ENCODE data around the gene C5orf47. TPM values are rescaled to one million over a fixed set of nuclear protein-coding genes. Genes with fewer than 3 reads are reported as not detected.

Gene C5orf47, protein sequence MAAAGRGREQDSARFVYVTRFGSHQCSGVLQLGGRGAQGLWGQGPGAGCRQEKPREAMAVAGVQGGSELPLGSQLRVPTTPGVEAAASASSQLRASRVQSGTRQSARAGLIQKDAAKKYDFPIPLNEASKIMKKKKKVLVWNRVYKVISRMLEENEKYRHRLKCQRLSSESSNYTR
- total RNA-seq (not detected), polyA plus RNA-seq (not detected), total RNA-seq (0 to 0.06 (median 0) reads per million in 6 experiments)

DNA sequence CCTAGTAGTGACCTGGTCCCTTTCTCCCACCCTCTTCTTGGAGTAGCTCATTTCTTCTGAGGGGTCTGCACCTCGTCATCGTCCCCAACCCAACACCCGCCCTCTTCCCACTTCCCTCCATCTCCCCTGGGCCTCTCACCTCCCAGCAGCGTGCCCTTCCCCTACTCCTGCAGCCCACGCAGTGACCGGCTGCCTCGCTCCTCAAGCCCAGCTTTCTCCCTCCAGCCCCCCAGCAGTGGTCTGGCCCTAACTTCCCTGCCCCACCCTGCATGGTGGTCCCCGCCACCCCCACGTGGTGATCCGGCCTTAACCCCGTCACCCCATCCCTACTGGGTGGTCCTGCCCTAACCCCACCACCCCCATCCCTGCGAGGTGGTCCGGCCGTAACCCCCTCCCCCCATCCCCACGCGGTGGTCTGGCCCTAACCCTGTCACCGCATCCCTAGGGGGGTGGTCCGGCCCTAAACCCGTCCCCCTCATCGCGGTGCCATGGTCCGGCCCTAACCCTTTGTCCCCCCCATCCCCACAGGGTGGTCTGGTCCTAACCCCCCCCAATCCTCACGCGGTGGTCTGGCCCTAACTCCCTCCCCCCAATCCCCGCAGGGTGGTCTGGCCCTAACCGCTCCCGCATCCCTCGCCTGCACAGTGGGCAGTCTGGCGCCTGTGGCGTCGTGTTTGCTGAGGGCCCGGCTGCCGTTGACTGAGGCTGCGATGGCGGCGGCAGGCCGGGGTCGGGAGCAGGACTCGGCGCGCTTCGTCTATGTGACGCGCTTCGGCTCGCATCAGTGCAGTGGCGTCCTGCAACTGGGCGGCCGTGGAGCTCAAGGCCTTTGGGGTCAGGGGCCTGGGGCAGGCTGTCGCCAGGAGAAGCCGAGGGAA lies at the start of gene C5orf47:
Gene C5orf47 (plus strand): TSS at position 617 of the 878 bp plus-strand sequence. CDS start 94 bp downstream, at position 711.
- DNase-seq: no peak
- Mint-ChIP-seq H3K27ac (no peak within 1 kb of the TSS), H3K27me3 (peaks cover 2 to 22% (median 11%) of the 10 kb centered on the region in 5 donors), H3K4me1 (no peaks in the 10 kb centered on the region), H3K9me3 (peaks cover 0 to 4% (median 0%) of the 10 kb centered on the region in 9 donors), H3K4me3 (no peak within 1 kb of the TSS), H3K36me3 (no peaks in the 10 kb centered on the region)
- POLR2A ChIA-PET: no interaction called here
- no peak for ATAC-seq

DNA sequence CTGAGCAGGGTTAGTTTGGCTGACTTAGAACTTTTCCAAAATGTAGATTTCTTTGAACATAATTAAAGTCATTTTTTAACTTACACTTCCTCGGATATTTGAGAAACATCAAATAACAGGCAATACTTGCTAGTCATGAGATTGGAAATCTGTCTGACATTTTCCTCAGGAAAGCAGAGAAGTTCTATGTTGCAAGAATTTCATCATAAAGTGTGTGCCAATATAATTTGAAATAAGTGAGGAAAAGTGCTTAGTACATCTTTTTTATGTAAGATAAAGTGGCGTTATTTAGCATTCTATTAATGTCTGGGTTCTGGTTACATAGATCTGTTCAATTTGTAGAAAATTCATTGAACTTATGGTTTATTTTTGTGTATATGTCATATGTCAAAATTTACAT lies 48.7 kb upstream of the C5orf47 start:
- no peak for ATAC-seq
- H3K4me1 Mint-ChIP-seq: peaks cover 4 to 11% (median 8%) of the 10 kb centered on the region in 4 donors
- H3K9me3 Mint-ChIP-seq: no peaks in the 10 kb centered on the region
- POLR2A ChIA-PET: no interaction called here
- H3K27me3 Mint-ChIP-seq: no peaks in the 10 kb centered on the region
- H3K4me3 Mint-ChIP-seq: no peak overlapping the region
- H3K27ac Mint-ChIP-seq: peak overlapping the region in 1 of 10 donors; percentile 7
- peaks cover 0 to 35% (median 2%) of the 10 kb centered on the region in 3 donors for H3K36me3 Mint-ChIP-seq
- no peak for DNase-seq

DNA sequence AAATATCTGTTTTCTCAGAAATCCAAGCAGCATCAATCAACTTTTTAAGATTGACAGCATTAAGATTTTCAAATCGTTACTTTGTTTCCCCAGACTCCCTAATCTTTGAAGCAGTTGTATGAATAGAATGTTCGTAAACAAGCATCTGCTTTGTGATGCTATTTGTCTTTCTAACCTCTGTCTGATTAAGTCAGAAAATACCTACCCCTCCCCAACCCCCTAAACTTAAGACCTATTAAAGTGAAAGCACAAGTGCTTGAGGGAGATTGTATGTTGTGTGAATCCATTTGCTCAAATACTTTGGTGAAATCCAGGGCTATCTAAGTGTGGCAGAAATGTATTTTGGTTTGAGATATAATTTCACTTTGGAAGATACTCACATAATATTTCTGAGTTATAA lies 47.9 kb upstream of the C5orf47 start:
- Mint-ChIP-seq H3K4me3 (no peak overlapping the region), H3K36me3 (peaks cover 0 to 39% (median 6%) of the 10 kb centered on the region in 3 donors), H3K27me3 (no peaks in the 10 kb centered on the region), H3K4me1 (peaks cover 4 to 10% (median 8%) of the 10 kb centered on the region in 4 donors), H3K9me3 (no peaks in the 10 kb centered on the region), H3K27ac (no peak overlapping the region)
- DNase-seq (no peak), ATAC-seq (no peak)
- POLR2A ChIA-PET: no interaction called here

DNA sequence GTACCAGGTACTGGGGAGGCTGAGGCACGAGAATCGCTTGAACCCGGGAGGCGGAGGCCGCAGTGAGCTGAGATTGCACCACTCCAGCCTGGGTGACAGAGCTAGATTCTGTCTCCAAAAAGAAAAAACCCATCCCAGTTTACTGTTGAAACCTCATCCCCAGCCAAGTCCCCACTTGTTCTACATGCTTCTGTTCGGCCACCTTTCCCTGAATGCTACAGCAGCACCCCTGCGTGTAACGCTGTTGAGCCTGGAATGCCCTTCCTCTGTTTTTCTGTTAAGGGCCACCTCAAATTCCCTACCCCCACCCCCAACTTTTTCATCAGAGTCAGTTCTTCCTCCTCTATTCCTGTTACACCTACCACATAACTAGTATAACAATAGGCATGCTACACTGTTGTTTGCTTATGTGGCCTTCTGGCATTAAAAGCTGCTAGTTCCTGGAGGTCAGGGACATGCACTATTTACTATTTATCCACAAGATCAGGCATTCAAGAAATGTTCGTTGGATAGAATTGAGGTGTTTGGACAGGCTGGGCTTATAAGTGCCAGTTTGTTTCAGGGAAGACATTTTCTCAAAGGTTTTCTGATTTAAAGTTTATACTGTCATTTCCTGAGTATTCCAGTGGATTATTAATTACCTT lies 47.1 kb upstream of the C5orf47 start:
- no peak for DNase-seq
- no peaks in the 10 kb centered on the region for H3K9me3 Mint-ChIP-seq
- H3K4me1 Mint-ChIP-seq: peaks cover 4 to 10% (median 6%) of the 10 kb centered on the region in 4 donors
- ATAC-seq: no peak
- peaks cover 0 to 45% (median 6%) of the 10 kb centered on the region in 3 donors for H3K36me3 Mint-ChIP-seq
- H3K27ac Mint-ChIP-seq: peak overlapping the region in 2 of 10 donors; percentile 30 to 40
- H3K4me3 Mint-ChIP-seq: no peak overlapping the region
- POLR2A ChIA-PET: no interaction called here
- H3K27me3 Mint-ChIP-seq: no peaks in the 10 kb centered on the region

DNA sequence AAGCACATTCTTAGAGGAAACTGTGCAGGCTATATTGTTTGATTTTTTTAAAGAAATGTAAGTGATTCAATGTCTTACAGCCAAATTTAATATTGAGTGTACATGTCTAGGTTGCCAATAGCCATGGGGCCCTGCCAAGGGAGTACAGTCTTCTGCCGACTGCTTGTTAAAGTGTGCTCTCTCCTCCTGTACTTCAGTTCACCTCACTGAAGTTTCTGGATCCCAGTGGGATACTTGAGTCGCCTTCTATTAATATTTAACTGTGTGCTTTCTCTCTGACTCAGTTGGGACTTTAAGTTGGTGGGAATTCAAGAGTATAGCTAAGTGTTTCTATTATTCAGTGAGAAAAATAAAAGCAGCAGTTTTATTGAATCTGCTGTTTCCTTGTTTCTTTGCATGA lies 44.5 kb upstream of the C5orf47 start:
- Mint-ChIP-seq H3K36me3 (peaks cover 0 to 55% (median 11%) of the 10 kb centered on the region in 3 donors), H3K4me3 (no peak overlapping the region), H3K4me1 (peaks cover 2 to 6% (median 2%) of the 10 kb centered on the region in 4 donors), H3K9me3 (no peaks in the 10 kb centered on the region), H3K27ac (no peak overlapping the region), H3K27me3 (no peaks in the 10 kb centered on the region)
- ATAC-seq (no peak), DNase-seq (no peak)
- POLR2A ChIA-PET: no interaction called here

DNA sequence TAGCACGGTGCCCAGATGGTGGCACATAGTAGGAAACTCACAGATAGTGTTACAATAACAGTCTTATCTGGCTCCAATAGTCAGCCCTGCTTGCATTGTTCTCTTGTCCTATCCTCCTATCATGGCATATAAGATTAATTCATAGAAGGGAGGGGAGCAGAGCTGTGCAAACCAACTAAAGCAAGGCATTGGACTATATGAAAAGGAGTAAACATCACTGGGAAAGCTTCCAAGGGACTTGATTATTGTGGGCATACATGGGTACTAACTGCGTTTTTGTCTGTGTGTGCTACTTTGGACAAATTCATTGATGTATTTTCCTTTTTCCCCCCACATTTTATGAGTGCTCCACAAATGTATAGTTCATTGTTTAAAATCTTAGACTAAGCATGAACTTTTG lies 43.8 kb upstream of the C5orf47 start:
- Mint-ChIP-seq H3K4me3 (no peak overlapping the region), H3K27ac (no peak overlapping the region), H3K9me3 (no peaks in the 10 kb centered on the region), H3K36me3 (peaks cover 0 to 58% (median 11%) of the 10 kb centered on the region in 3 donors), H3K4me1 (peaks cover 2 to 6% (median 2%) of the 10 kb centered on the region in 4 donors), H3K27me3 (no peaks in the 10 kb centered on the region)
- POLR2A ChIA-PET: no interaction called here
- ATAC-seq (no peak), DNase-seq (no peak)

DNA sequence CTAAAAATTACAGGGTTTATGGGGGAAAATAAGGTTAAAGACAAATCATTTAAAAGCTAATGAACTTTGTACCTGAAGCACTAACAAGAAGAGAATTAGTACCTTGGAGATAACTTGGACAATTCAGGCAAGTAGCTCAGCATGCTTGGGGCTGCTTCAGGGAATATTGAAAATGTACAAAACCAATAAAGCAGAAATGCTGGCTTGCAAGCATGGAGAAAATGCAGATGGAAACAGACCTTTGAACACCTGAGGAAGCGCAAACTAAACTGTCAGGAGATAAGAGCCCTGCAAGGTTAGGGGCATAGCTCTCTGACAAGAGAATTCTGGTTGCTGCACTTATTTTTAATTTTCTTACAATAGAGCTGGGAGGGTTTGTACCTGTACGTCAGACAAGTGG lies 42.6 kb upstream of the C5orf47 start:
- no peak for DNase-seq
- Mint-ChIP-seq H3K9me3 (no peaks in the 10 kb centered on the region), H3K4me1 (peaks cover 2 to 6% (median 2%) of the 10 kb centered on the region in 4 donors), H3K36me3 (peaks cover 0 to 65% (median 16%) of the 10 kb centered on the region in 3 donors), H3K27ac (no peak overlapping the region), H3K4me3 (no peak overlapping the region), H3K27me3 (no peaks in the 10 kb centered on the region)
- ATAC-seq: no peak
- POLR2A ChIA-PET: interaction anchor here (1.5 kb wide), 1 partner anchor 19 kb away, joined by 4 read pairs; no protein-coding TSS in a partner anchor

DNA sequence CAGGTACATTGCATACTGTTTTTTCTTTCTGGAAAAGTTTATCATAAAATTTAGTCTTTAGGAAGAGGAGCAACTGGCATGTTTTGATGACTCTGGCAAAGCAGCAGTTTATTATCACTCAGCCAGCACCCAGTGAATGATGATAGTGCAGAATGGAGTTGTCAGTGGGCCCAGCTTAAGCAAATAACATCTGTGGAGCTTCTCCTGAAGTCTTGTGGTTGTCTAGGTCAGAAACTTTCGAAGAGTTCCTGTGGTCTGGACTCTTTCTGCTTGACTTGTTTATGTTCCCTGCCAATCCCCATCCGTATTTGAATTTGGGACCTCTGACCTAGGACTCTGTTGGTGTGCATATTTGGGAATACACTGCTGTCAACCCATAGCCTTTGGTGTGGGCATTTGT lies 38.1 kb upstream of the C5orf47 start:
- no peak for ATAC-seq

DNA sequence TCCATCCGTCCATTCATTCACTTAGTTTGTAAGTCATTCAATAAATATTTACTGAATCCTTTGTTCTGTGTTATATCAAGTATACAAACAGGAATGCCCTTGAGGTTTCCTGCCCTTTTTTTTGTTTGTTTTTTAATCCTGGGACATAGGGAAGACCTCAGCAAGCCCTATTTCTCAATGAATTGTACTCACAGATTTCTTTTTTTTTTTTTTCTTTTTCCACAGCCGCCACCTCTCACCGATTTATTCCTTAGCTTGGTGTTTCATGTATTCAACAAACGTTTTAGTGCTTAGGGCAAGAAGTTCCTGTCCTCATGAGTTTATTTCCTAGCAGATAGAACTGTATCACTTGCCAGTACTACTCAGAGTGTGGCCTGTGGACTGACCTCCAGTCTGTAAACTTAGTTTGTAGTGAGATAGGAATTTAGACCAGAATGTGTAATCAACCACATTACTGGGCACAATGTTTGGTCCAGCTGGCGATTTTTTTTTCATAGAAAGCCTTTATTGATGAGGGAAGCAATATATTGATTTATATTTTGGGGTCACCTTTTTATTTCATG lies 35.4 kb upstream of the C5orf47 start:
- Mint-ChIP-seq H3K36me3 (peaks cover 5 to 72% (median 28%) of the 10 kb centered on the region in 3 donors), H3K27ac (peak overlapping the region in 2 of 10 donors; percentile 36 to 62), H3K4me1 (no peaks in the 10 kb centered on the region), H3K9me3 (no peaks in the 10 kb centered on the region), H3K4me3 (no peak overlapping the region), H3K27me3 (no peaks in the 10 kb centered on the region)
- no peak for DNase-seq
- no peak for ATAC-seq
- POLR2A ChIA-PET: no interaction called here

More for the DNA sequence above, 38.1 kb upstream of the C5orf47 start:
- Mint-ChIP-seq H3K27me3 (no peaks in the 10 kb centered on the region), H3K9me3 (no peaks in the 10 kb centered on the region), H3K27ac (no peak overlapping the region), H3K4me1 (no peaks in the 10 kb centered on the region), H3K4me3 (no peak overlapping the region), H3K36me3 (peaks cover 5 to 87% (median 34%) of the 10 kb centered on the region in 3 donors)
- POLR2A ChIA-PET: no interaction called here
- DNase-seq: no peak

DNA sequence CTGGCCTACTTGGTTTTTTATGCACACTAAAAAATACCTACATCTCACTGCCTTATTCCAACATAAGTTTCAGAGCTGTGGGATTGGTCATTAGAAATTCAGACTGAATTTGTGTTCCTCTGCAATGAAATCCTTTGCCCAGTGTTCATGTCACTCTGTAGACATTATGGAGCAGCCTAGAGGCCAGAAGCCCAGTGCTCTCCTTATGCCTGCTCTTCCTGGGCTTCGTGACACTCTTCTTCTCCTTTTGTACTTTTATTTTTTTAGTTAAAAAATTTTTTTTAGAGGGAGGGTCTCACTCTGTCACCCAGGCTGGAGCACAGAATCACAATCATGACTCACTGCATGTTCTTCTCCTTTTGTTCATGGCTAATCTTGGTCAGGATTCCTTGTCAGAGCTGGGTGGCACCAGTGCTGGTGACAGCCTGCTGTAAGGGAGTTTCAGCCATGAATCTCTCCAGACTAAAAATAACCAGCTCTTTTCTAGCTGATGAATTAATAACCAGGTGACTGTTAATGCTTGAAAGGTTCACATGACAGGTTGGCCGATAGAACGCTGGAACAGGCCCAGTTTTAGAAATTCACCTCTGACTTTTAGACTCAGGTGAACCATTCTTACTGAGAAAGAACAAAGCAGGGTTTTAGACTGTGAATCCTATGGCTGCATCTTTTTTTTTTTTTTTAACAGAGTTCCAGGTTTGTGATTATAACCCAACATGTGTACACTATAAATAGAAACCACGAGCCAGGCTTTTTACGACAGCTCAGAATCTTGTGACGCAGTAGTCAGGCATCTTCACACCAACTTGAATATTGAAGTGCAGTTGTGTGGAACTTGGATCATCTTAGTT lies 34.1 kb upstream of the C5orf47 start:
- Mint-ChIP-seq H3K4me3 (no peak overlapping the region), H3K4me1 (no peaks in the 10 kb centered on the region), H3K27ac (peak overlapping the region in 1 of 10 donors; percentile 9), H3K9me3 (no peaks in the 10 kb centered on the region), H3K27me3 (no peaks in the 10 kb centered on the region), H3K36me3 (peaks cover 5 to 62% (median 28%) of the 10 kb centered on the region in 3 donors)
- POLR2A ChIA-PET: no interaction called here
- DNase-seq: no peak
- no peak for ATAC-seq

DNA sequence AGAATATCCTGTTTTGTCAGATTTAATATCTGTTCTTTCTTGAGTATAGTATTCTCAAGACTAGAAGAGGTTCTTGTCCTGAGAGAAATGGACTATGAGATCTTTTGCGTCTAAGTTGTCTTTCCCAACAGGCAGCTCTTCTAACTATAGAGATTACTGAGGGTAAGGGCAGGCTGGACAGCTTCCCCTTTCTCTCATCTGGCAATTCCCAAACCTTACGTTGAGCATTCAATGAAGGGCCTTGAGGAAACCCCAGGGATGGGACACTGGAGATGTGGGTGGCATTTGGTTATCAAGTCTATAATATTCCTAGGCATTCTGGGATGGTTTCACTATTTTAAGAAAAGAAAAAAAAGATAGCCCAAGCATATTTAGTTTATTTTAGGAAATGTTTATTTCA lies 28.0 kb upstream of the C5orf47 start:
- peak overlapping the region in 7 of 10 donors; percentile 2 to 68 (median 61) for H3K27ac Mint-ChIP-seq
- POLR2A ChIA-PET: no interaction called here
- H3K9me3 Mint-ChIP-seq: no peaks in the 10 kb centered on the region
- no peaks in the 10 kb centered on the region for H3K27me3 Mint-ChIP-seq
- no peak for ATAC-seq
- no peak for DNase-seq
- H3K36me3 Mint-ChIP-seq: peaks cover 0 to 9% (median 0%) of the 10 kb centered on the region in 3 donors
- no peak overlapping the region for H3K4me3 Mint-ChIP-seq
- peaks cover 11 to 35% (median 26%) of the 10 kb centered on the region in 4 donors for H3K4me1 Mint-ChIP-seq

DNA sequence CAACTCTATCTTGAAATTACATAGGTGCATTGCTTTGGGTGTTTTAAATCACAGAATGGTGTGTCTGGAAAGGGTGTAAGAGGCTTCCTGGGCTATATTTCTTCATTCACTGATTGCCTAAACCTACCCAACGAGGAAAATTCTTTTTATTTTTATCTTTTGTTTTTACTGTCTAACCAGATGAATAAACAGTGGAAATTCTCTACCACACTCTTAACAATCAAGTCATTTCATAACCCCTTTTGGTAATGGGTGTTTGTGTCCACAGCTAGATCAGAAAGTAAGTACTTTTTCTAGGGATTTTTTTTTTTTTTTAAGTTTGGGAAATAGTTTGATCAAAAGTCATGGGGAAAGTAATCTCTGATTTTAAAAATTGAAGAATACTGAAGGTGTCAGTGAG lies 27.6 kb upstream of the C5orf47 start:
- DNase-seq (no peak), ATAC-seq (no peak)
- Mint-ChIP-seq H3K27ac (peak overlapping the region in 4 of 10 donors; percentile 47 to 66 (median 58)), H3K4me1 (peaks cover 11 to 35% (median 26%) of the 10 kb centered on the region in 4 donors), H3K27me3 (no peaks in the 10 kb centered on the region), H3K36me3 (peaks cover 0 to 5% (median 0%) of the 10 kb centered on the region in 3 donors), H3K9me3 (no peaks in the 10 kb centered on the region), H3K4me3 (no peak overlapping the region)
- POLR2A ChIA-PET: no interaction called here
